ENCODE data around the gene ZCWPW1. TPM values are rescaled to one million over a fixed set of nuclear protein-coding genes. Genes with fewer than 3 reads are reported as not detected.

Gene ZCWPW1
- total and polyA plus RNA-seq, 2 experiments from 2014 or later: 0.59 to 2.7 TPM

GRCh38 chr7:100397315-100398081 lies 31.0 kb downstream of the ZCWPW1 start:
- Mint-ChIP-seq H3K4me3 (no peak overlapping the region), H3K27ac (no peak overlapping the region), H3K9me3 (no peaks in the 10 kb centered on the region), H3K36me3 (ENCODE audit: low read depth) (no peaks in the 10 kb centered on the region), H3K4me1 (peaks cover 19% of the 10 kb centered on the region), H3K27me3 (ENCODE audit: insufficient read depth, low read depth, poor library complexity) (peaks cover 10% of the 10 kb centered on the region)
- H3K9me2 ChIP-seq (ENCODE audit: insufficient read depth): no peaks in the 10 kb centered on the region
- no peak overlapping the region for H3K4me3 ChIP-seq
- DNase-seq (ENCODE audit: low spot score) (peak; percentile 41), ATAC-seq (peak; percentile 68)
- H3K27me3 ChIP-seq (ENCODE audit: insufficient read depth): 0 out of 2 replicates have a peak, but pooled peaks cover 8% of the 10 kb centered on the region
- H3F3A ChIP-seq (replicated peaks; ENCODE audit: low read depth): no peaks in the 10 kb centered on the region
- H3K4me2 ChIP-seq: no peak overlapping the region
- H3K79me2 ChIP-seq (replicated peaks; ENCODE audit: insufficient read depth): no peaks in the 10 kb centered on the region
- H3K4me1 ChIP-seq (ENCODE audit: insufficient read depth): peaks cover 10% of the 10 kb centered on the region
- no peaks in the 10 kb centered on the region for H3K36me3 ChIP-seq (ENCODE audit: insufficient read depth)
- TF ChIP-seq EZH2phosphoT487 (IDR thresholded peaks at IDR 0.05; ENCODE audit: unreplicated experiment) (no peak), CTCF (conservative IDR thresholded peaks at IDR 0.05; ENCODE audit: low read depth in 2 of 2) (peak; percentile 34 to 39; a peak in 3 of 4 replicates)
- H4K20me1 ChIP-seq (replicated peaks; ENCODE audit: insufficient read depth): no peaks in the 10 kb centered on the region; the same call in 1 of the 2 replicates
- no peak overlapping the region for H3K27ac ChIP-seq (ENCODE audit: low read depth)
- peak overlapping the region; percentile 80 for H2AFZ ChIP-seq

GRCh38 chr7:100396421-100396982 lies 32.0 kb downstream of the ZCWPW1 start:
- Histone ChIP-seq H3K4me1 (ENCODE audit: insufficient read depth) (peaks cover 10% of the 10 kb centered on the region), H3K9me2 (ENCODE audit: insufficient read depth) (no peaks in the 10 kb centered on the region), H2AFZ (no peak overlapping the region), H3K4me3 (no peak overlapping the region), H3K79me2 (replicated peaks; ENCODE audit: insufficient read depth) (no peaks in the 10 kb centered on the region), H3K4me2 (no peak overlapping the region), H3K27ac (ENCODE audit: low read depth) (no peak overlapping the region), H4K20me1 (replicated peaks; ENCODE audit: insufficient read depth) (no peaks in the 10 kb centered on the region; the same call in 1 of the 2 replicates), H3F3A (replicated peaks; ENCODE audit: low read depth) (no peaks in the 10 kb centered on the region), H3K36me3 (ENCODE audit: insufficient read depth) (no peaks in the 10 kb centered on the region), H3K27me3 (ENCODE audit: insufficient read depth) (0 out of 2 replicates have a peak, but pooled peaks cover 8% of the 10 kb centered on the region)
- H3K36me3 Mint-ChIP-seq (ENCODE audit: low read depth): no peaks in the 10 kb centered on the region
- TF ChIP-seq JUNB (IDR thresholded peaks at IDR 0.05; ENCODE audit: unreplicated experiment): no peak
- TF ChIP-seq NANOG (IDR thresholded peaks at IDR 0.05; ENCODE audit: borderline replicate concordance): no peak
- no peak for TF ChIP-seq ZNF331 (CRISPR knock-in tag; IDR thresholded peaks at IDR 0.05; ENCODE audit: low read depth)
- TF ChIP-seq ETS1 (IDR thresholded peaks at IDR 0.05): no peak
- no peak for TF ChIP-seq ZNF462 (CRISPR knock-in tag; IDR thresholded peaks at IDR 0.05)
- ATAC-seq: no peak
- H3K9me3 Mint-ChIP-seq: no peaks in the 10 kb centered on the region
- no peak overlapping the region for H3K27ac Mint-ChIP-seq
- no peak for DNase-seq (ENCODE audit: low spot score)
- H3K4me3 Mint-ChIP-seq: no peak overlapping the region
- peaks cover 19% of the 10 kb centered on the region for H3K4me1 Mint-ChIP-seq
- peaks cover 10% of the 10 kb centered on the region for H3K27me3 Mint-ChIP-seq (ENCODE audit: insufficient read depth, low read depth, poor library complexity)

Data from GM23338 (cell line).